IMR-90 (cell line): ENCODE data around the gene SNAPC1. TPM values are rescaled to one million over a fixed set of nuclear protein-coding genes. Genes with fewer than 3 reads are reported as not detected.

Source experiments
- ATAC-seq: fragments of 200-7000 bp; cut with Tn5 transposase; 2 replicates; pipeline ENCODE4 v1.9.1; 2020; ENCODE audit warnings: low read depth, mild to moderate bottlenecking, moderate library complexity
- BruUV-seq: library from RNA; stranded (reverse); fragments of 400-500 nt; replicated peaks from 2 replicates; lab custom pipeline; 2021; lab: Mats Ljungman, UMichigan
- CTCF ChIA-PET: fragments of 300-600 bp; formaldehyde crosslinking; extraction: SDS; loops from one replicate; lab custom pipeline; 2021; ENCODE audit warnings: antibody characterized with exemption; lab: Yijun Ruan, JAX
- POLR2A ChIA-PET: fragments of 300-600 bp; sonication (Branson Sonifier 250); formaldehyde crosslinking; loops from one replicate; lab custom pipeline; 2022; ENCODE audit warnings: antibody characterized with exemption; ENCODE audit not compliant: unreplicated experiment; lab: Charles Lee
- DNase-seq: peaks from one replicate; pipeline ENCODE4 v3.0.0; 2013
- H2AFZ ChIP-seq: replicated peaks from 2 replicates; pipeline ENCODE3; 2013; ENCODE audit warnings: low read length, mild to moderate bottlenecking; ENCODE audit not compliant: poor library complexity
- H2AK5ac ChIP-seq: 2 replicates; pipeline ENCODE4 v1.6.1; 2013; ENCODE audit warnings: low read depth, low read length, inconsistent platforms
- H2AK9ac ChIP-seq: replicated peaks from 2 replicates; pipeline ENCODE3; 2013; ENCODE audit warnings: mild to moderate bottlenecking, low read depth, low read length, moderate library complexity; ENCODE audit not compliant: poor library complexity
- H2BK120ac ChIP-seq: 2 replicates; pipeline ENCODE4 v1.6.1; 2013; ENCODE audit warnings: low read depth, low read length, inconsistent platforms
- H2BK15ac ChIP-seq: 3 replicates; pipeline ENCODE4 v1.6.1; 2013; ENCODE audit warnings: low read depth, low read length, inconsistent platforms
- H2BK20ac ChIP-seq: 2 replicates; pipeline ENCODE4 v1.6.1; 2013; ENCODE audit warnings: low read depth, mild to moderate bottlenecking, inconsistent platforms, low read length, moderate library complexity
- H2BK5ac ChIP-seq: 2 replicates; pipeline ENCODE4 v1.6.1; 2013; ENCODE audit warnings: mild to moderate bottlenecking, low read depth, low read length, inconsistent platforms; ENCODE audit not compliant: poor library complexity, severe bottlenecking
- H3K14ac ChIP-seq: replicated peaks from 2 replicates; pipeline ENCODE4 v1.6.1; 2013; ENCODE audit warnings: low read depth, low read length, inconsistent platforms
- H3K18ac ChIP-seq: 2 replicates; pipeline ENCODE4 v1.6.1; 2013; ENCODE audit warnings: low read depth, low read length, control low read depth
- H3K23ac ChIP-seq: 2 replicates; pipeline ENCODE4 v1.6.1; 2013; ENCODE audit warnings: low read depth, low read length, inconsistent platforms
- H3K27ac ChIP-seq: 2 replicates; pipeline ENCODE4 v1.5.1; 2013; ENCODE audit warnings: mild to moderate bottlenecking, control low read depth, low read length; ENCODE audit not compliant: insufficient read depth
- H3K27me3 ChIP-seq: 2 replicates; pipeline ENCODE4 v1.6.1; 2013; ENCODE audit warnings: low read length; ENCODE audit not compliant: control insufficient read depth, insufficient read depth
- H3K36me3 ChIP-seq: 2 replicates; pipeline ENCODE4 v1.6.1; 2013; ENCODE audit warnings: low read length, mixed read lengths; ENCODE audit not compliant: control insufficient read depth, insufficient read depth
- H3K4ac ChIP-seq: 2 replicates; pipeline ENCODE4 v1.6.1; 2013; ENCODE audit warnings: low read depth, low read length, inconsistent platforms
- H3K4me1 ChIP-seq: 2 replicates; pipeline ENCODE4 v1.6.1; 2013; ENCODE audit warnings: low read length, mixed read lengths; ENCODE audit not compliant: control insufficient read depth, insufficient read depth
- H3K4me2 ChIP-seq: 2 replicates; pipeline ENCODE4 v1.6.1; 2013; ENCODE audit warnings: low read depth, mild to moderate bottlenecking, control low read depth, low read length, moderate library complexity
- H3K4me3 ChIP-seq: 2 replicates; pipeline ENCODE4 v1.5.1; 2013; ENCODE audit warnings: low read depth, mild to moderate bottlenecking, control low read depth, low read length, moderate library complexity; ENCODE audit not compliant: insufficient read depth
- H3K56ac ChIP-seq: 2 replicates; pipeline ENCODE4 v1.6.1; 2013; ENCODE audit warnings: low read length, inconsistent platforms; ENCODE audit not compliant: insufficient read depth; ENCODE audit errors: extremely low read depth
- H3K79me1 ChIP-seq, 2 experiments: 2 replicates each; pipeline ENCODE4 v1.6.1; 2013; ENCODE audit warnings: low read length in 2 of 2, inconsistent platforms in 1 of 2, low read depth in 1 of 2
- H3K9ac ChIP-seq: 2 replicates; pipeline ENCODE4 v1.6.1; 2013; ENCODE audit warnings: low read depth, low read length, control low read depth
- H3K9me1 ChIP-seq: 2 replicates; pipeline ENCODE4 v1.6.1; 2013; ENCODE audit warnings: low read length, inconsistent platforms; ENCODE audit not compliant: insufficient read depth
- H3K9me3 ChIP-seq: 2 replicates; pipeline ENCODE4 v1.6.1; 2013; ENCODE audit warnings: low read length; ENCODE audit not compliant: control insufficient read depth, insufficient read depth
- H4K20me1 ChIP-seq: 2 replicates; pipeline ENCODE4 v1.6.1; 2013; ENCODE audit warnings: low read length, inconsistent platforms; ENCODE audit not compliant: insufficient read depth
- H4K5ac ChIP-seq: 2 replicates; pipeline ENCODE4 v1.6.1; 2013; ENCODE audit warnings: mild to moderate bottlenecking, low read depth, low read length, control low read depth
- H4K8ac ChIP-seq, 2 experiments: 2 replicates each; pipeline ENCODE4 v1.6.1; 2013; ENCODE audit warnings: low read depth in 2 of 2, low read length in 2 of 2, control low read depth in 1 of 2, inconsistent platforms in 1 of 2
- H4K91ac ChIP-seq: 2 replicates; pipeline ENCODE4 v1.6.1; 2013; ENCODE audit warnings: low read depth, low read length, inconsistent platforms; ENCODE audit not compliant: insufficient read depth
- CTCF ChIP-seq: conservative IDR thresholded peaks from 2 replicates; pipeline ENCODE4 v1.5.1; 2012; ENCODE audit warnings: mild to moderate bottlenecking, low read depth, low read length, improper control_type of control experiment
- ELK1 ChIP-seq: fragments of 150-350 bp; IDR thresholded peaks from 2 replicates; pipeline ENCODE4 v1.6.1; 2016; ENCODE audit warnings: low read depth, mild to moderate bottlenecking, low read length, moderate library complexity, borderline replicate concordance
- MAFK ChIP-seq: IDR thresholded peaks from 2 replicates; pipeline ENCODE4 v1.6.1; 2012; ENCODE audit warnings: low read depth, low read length, improper control_type of control experiment
- RCOR1 ChIP-seq: IDR thresholded peaks from 2 replicates; pipeline ENCODE4 v1.6.1; 2012; ENCODE audit warnings: mild to moderate bottlenecking, low read length, improper control_type of control experiment; ENCODE audit not compliant: insufficient replicate concordance
- WGBS, 2 experiments: methylation state at CpG; one replicate each; pipeline versions ENCODE4 v1.1.5 to v1.1.7; 2013; ENCODE audit warnings: missing lambda C conversion rate in 2 of 2; ENCODE audit not compliant: insufficient read length in 1 of 2; ENCODE audit errors: extremely low coverage in 2 of 2; 5-methylcytosine and 5-hydroxymethylcytosine counted together
- dilution Hi-C: fragments of 300-500 bp; cut with HindIII; formaldehyde crosslinking; loops from one replicate; pipeline ENCODE4 v1.14.3; 2018; ENCODE audit warnings: low sequenced_read_pairs; ENCODE audit not compliant: unreplicated experiment
- in situ Hi-C: fragments of 300-500 bp; cut with MboI; formaldehyde crosslinking; loops from 3 replicates; pipeline ENCODE4 v1.14.3; 2019; ENCODE audit warnings: low sequenced_read_pairs, inconsistent platforms, mixed read lengths
- intact Hi-C: fragments of 100-400 bp; cut with micrococcal nuclease; formaldehyde crosslinking; loops from 2 replicates; pipeline ENCODE4 v1.10.0; 2022
- polyA plus RNA-seq, 3 experiments: library from polyadenylated mRNA; depleted of rRNA; stranded (reverse); fragments of >200 nt; gene quantifications; 2 replicates each; pipeline ENCODE4 v1.2.3, GENCODE V29; 2012; ENCODE audit warnings: low replicate concordance in 1 of 3
- total RNA-seq: library from RNA; depleted of rRNA; stranded (reverse); fragments of >200 nt; gene quantifications from 2 replicates; pipeline ENCODE4 v1.2.3, GENCODE V29; 2012

The SNAPC1 gene
- total and polyA plus RNA-seq, 2 of the 4 experiments (the other 2 are of a cell fraction), result 7.7 to 9.3 TPM

- Histone ChIP-seq H2BK20ac (no peak overlapping the region), H3K56ac (no peak overlapping the region), H4K8ac (no peak overlapping the region), H3K79me1 (peaks cover 0 to 55% of the 10 kb centered on the region in 2 experiments; a peak in 3 of 4 replicates), H4K91ac (no peak overlapping the region), H3K23ac (no peak overlapping the region), H2BK15ac (no peak overlapping the region), H2AK5ac (no peak overlapping the region), H4K5ac (no peak overlapping the region), H3K27ac (no peak overlapping the region), H3K9ac (no peak overlapping the region), H2BK120ac (no peak overlapping the region), H3K4me1 (peaks cover 12% of the 10 kb centered on the region), H3K4ac (no peak overlapping the region), H3K18ac (no peak overlapping the region), H3K9me1 (peaks cover 1% of the 10 kb centered on the region), H3K14ac (no peak overlapping the region), H3K36me3 (peaks cover 28% of the 10 kb centered on the region), H2BK5ac (no peak overlapping the region), H2AFZ (no peak overlapping the region), H2AK9ac (no peak overlapping the region), H3K4me3 (no peak overlapping the region), H3K27me3 (no peaks in the 10 kb centered on the region), H4K20me1 (peaks cover 68% of the 10 kb centered on the region), H3K4me2 (no peak overlapping the region), H3K9me3 (no peaks in the 10 kb centered on the region)
- ATAC-seq, result no peak
- dilution Hi-C loops, result loop anchor here (25.0 kb wide), 1 partner anchor 258 kb away; no protein-coding TSS in a partner anchor
- CTCF ChIA-PET, result interaction anchor here (0.8 kb wide), 1 partner anchor 14 kb away, joined by 3 read pairs; no protein-coding TSS in a partner anchor
- BruUV-seq, result no TSS peak
- POLR2A ChIA-PET, result no interaction called here
- in situ Hi-C loops, result no loop called here
- no peak for DNase-seq
- TF ChIP-seq RCOR1 (no peak), MAFK (no peak), ELK1 (no peak), CTCF (no peak)
- no CpG with 5 or more reads among the region's 6 CpGs for WGBS, 2 experiments
- intact Hi-C loops, result loop anchor here (5.0 kb wide), 1 partner anchor 72 kb away; no protein-coding TSS in a partner anchor
Measured at GRCh38 chr14:61720741-61721140, 41.5 kb upstream of the SNAPC1 start.
